Measurements from ENCODE around the gene BLTP3B. TPM values are rescaled to one million over a fixed set of nuclear protein-coding genes. Genes with fewer than 3 reads are reported as not detected.
A peak's percentile ranks its signal among the peaks of the same experiment; 100 is the strongest.

BLTP3B gene
- total RNA-seq, 4 donors from 2014 or later, result 7.1 to 21.9 (median 13.5) TPM

GRCh38 chr12:100154474-100155247, 12.0 kb upstream of the BLTP3B start:
- H3K4me1 ChIP-seq, result no peaks in the 10 kb centered on the region
- no peak for DNase-seq
- no peaks in the 10 kb centered on the region for H3K9me3 ChIP-seq
- H3K36me3 ChIP-seq, result no peaks in the 10 kb centered on the region
- intact Hi-C loops (cut with DNase I), result no loop called here
- H3K27me3 ChIP-seq, result no peaks in the 10 kb centered on the region
- TF ChIP-seq POLR2A (IDR thresholded peaks at IDR 0.05), result no peak
- TF ChIP-seq CTCF (IDR thresholded peaks at IDR 0.05), result peak; percentile 53 to 81 (median 74)
- H3K27ac ChIP-seq, result no peak overlapping the region
- 78 to 96% methylated on average over 7 to 8 of the region's 15 CpGs for WGBS, 2 donors
- H3K4me3 ChIP-seq, result no peak overlapping the region

DNA sequence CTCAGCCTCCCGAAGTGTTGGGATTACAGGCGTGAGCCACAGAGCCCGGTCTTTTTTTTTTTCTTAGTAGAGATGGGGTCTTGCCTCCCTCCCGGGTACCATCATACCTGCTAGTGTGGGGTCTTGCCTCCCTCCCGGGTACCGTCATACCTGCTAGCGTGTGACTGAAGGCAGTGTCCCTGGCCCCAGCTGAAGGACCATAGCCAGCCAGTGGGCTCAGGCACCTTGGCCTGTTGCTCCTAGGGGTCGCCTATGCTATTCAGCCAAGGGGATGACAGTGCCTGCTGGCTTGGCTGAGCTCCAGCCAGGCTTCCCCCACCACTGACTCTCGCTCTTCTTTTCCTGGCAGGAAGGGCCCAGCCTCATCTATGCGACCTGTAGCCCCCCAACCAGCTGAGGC, 10.5 kb upstream of the BLTP3B start:
- 82 to 96% methylated on average over 5 to 8 of the region's 10 CpGs for WGBS, 2 donors
- Histone ChIP-seq H3K27me3 (no peaks in the 10 kb centered on the region), H3K4me3 (no peak overlapping the region), H3K4me1 (no peaks in the 10 kb centered on the region), H3K36me3 (no peaks in the 10 kb centered on the region), H3K27ac (no peak overlapping the region), H3K9me3 (no peaks in the 10 kb centered on the region)
- DNase-seq, result no peak
- intact Hi-C loops (cut with DNase I), result no loop called here
- no peak for TF ChIP-seq CTCF (IDR thresholded peaks at IDR 0.05)
- TF ChIP-seq POLR2A (IDR thresholded peaks at IDR 0.05), result no peak

GRCh38 chr12:100151769-100152168, 9.1 kb upstream of the BLTP3B start:
- Histone ChIP-seq H3K9me3 (no peaks in the 10 kb centered on the region), H3K27me3 (no peaks in the 10 kb centered on the region), H3K4me3 (no peak overlapping the region), H3K27ac (no peak overlapping the region), H3K4me1 (no peaks in the 10 kb centered on the region), H3K36me3 (no peaks in the 10 kb centered on the region)
- 93 to 100% methylated on average over 2 of the region's 2 CpGs for WGBS, 2 donors
- intact Hi-C loops (cut with DNase I), result no loop called here
- TF ChIP-seq POLR2A (IDR thresholded peaks at IDR 0.05), result no peak
- no peak for DNase-seq

DNA sequence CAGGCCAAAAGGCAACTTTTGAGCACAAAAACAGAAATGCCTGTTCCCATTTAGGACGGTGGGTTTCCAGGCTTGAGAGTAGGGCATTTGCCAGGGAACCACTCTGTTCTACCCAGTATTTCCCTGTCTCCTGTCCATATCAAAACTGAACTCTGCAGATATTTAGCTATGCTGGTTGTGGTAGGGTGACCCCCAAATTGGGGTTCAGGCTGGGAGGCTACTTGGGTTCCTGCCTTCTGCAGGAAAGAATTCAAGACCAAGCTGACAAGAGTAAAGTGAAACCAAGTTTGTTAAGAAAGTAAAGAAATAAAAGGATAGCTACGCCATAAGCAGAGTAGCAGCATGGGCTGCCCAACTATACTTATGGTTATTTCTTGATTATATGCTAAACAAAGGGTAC, 3.6 kb upstream of the BLTP3B start:
- H3K27ac ChIP-seq, result no peak overlapping the region
- intact Hi-C loops (cut with DNase I), result no loop called here
- TF ChIP-seq CTCF (IDR thresholded peaks at IDR 0.05) (no peak), POLR2A (IDR thresholded peaks at IDR 0.05) (no peak)
- DNase-seq, result no peak
- no peaks in the 10 kb centered on the region for H3K36me3 ChIP-seq
- no peak overlapping the region for H3K4me3 ChIP-seq
- 100% methylated on average over 2 of the region's 2 CpGs for WGBS, 2 donors
- peaks cover 0 to 11% (median 4%) of the 10 kb centered on the region in 3 donors for H3K4me1 ChIP-seq
- H3K27me3 ChIP-seq, result no peaks in the 10 kb centered on the region
- H3K9me3 ChIP-seq, result no peaks in the 10 kb centered on the region

DNA sequence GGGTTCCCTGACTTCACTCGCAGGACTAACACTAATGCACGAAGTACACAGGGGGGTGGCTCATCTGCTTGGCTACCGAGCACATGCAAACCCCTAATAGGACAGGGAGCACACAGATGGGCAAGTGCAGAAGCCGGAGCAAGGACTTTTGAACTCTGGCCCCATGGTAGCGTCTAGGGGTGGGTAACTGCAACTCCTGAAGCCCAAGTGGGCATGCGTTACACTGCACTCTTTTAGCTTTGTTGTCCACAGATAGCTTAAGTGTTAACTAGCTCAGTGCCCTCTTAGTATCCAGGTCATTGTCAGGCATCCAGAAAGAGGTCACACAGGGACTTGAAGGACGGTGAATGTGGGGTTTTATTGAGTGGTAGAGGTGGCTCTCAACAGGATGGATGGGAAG, 3.0 kb upstream of the BLTP3B start:
- Histone ChIP-seq H3K27me3 (no peaks in the 10 kb centered on the region), H3K36me3 (no peaks in the 10 kb centered on the region), H3K27ac (no peak overlapping the region), H3K9me3 (no peaks in the 10 kb centered on the region), H3K4me1 (peaks cover 0 to 17% (median 8%) of the 10 kb centered on the region in 3 donors), H3K4me3 (no peak overlapping the region)
- WGBS, 2 donors, result 91 to 92% methylated on average over 7 of the region's 7 CpGs
- TF ChIP-seq POLR2A (IDR thresholded peaks at IDR 0.05) (no peak), CTCF (IDR thresholded peaks at IDR 0.05) (no peak)
- no peak for DNase-seq
- intact Hi-C loops (cut with DNase I), result no loop called here
